NCI-H510A (cell line): ENCODE data around the gene PLCD4.

Experiments
- DNase-seq: peaks from one replicate; lab custom pipeline; 2025; lab: John Stamatoyannopoulos, UW

Gene PLCD4

GRCh38 chr2:218664653-218665052, 57.0 kb downstream of the PLCD4 start:
- DNase-seq: no peak

GRCh38 chr2:218671097-218671653, 63.5 kb downstream of the PLCD4 start:
- no peak for DNase-seq

GRCh38 chr2:218671654-218672566, 64.2 kb downstream of the PLCD4 start, which contains the start of the genes RNF25 and STK36:
Gene RNF25, minus strand, starts transcription at chr2:218672002. Its CDS starts 32 bp downstream, at chr2:218671970.
Gene STK36, plus strand, starts transcription at chr2:218672086. Its CDS starts 744 bp downstream, at chr2:218672830.
- DNase-seq: peak; percentile 89

DNA sequence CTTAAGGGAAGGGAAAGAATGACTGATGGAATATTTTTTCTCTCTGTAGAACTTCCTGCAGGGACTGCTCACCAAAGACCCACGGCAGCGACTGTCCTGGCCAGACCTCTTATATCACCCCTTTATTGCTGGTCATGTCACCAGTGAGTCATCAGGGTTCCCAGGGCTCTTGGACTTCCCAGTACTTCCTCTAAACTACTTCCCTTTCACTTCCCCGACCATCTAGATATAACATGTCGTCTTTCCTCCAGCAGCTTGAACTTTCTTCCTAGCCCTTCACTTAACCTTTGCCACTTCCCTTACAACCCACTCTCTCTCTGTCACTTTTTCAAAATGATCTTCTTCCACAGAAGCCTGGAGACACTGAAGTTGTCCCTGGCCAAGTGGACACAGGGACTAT, 71.4 kb downstream of the PLCD4 start:
- DNase-seq: no peak

DNA sequence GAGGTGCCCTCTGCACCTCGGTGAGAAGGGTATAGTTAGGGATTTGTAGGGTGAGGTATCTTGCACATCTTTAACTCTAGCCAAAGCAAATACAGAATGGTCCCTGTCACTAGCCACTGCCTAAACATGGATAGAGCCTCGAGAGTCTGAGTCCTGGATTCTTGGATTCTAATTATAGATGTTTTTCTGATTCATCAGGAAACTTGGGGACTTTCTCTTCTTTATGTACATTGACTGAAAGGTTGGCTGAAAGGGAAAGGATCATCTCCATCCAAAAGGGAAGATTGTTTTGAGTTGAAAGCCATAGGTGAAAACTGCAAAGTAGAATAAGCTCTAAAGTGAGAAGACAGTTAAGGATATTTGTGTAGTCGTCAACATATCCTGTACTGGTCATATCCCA, 72.4 kb downstream of the PLCD4 start:
- no peak for DNase-seq
